ENCODE measurements around the gene HSF4. TPM values are rescaled to one million over a fixed set of nuclear protein-coding genes. Genes with fewer than 3 reads are reported as not detected.

Gene HSF4
- total RNA-seq, 1 donor from 2014 or later: 70.5 TPM

- Histone ChIP-seq H3K4me1 (peaks cover 51% of the 10 kb centered on the region), H3K27ac (replicated peaks) (peak overlapping the region; percentile 8), H3K9me3 (replicated peaks) (no peaks in the 10 kb centered on the region), H3K27me3 (ENCODE audit: low read depth) (no peaks in the 10 kb centered on the region), H3K36me3 (peaks cover 3% of the 10 kb centered on the region), H3K4me3 (no peak overlapping the region)
- no peak for DNase-seq
- TF ChIP-seq CTCF (IDR thresholded peaks at IDR 0.05; ENCODE audit: borderline replicate concordance): no peak
- intact Hi-C loops (cut with micrococcal nuclease): no loop called here
These were observed 16.8 kb downstream of the HSF4 start for GRCh38 chr16:67181346-67181745.

DNA sequence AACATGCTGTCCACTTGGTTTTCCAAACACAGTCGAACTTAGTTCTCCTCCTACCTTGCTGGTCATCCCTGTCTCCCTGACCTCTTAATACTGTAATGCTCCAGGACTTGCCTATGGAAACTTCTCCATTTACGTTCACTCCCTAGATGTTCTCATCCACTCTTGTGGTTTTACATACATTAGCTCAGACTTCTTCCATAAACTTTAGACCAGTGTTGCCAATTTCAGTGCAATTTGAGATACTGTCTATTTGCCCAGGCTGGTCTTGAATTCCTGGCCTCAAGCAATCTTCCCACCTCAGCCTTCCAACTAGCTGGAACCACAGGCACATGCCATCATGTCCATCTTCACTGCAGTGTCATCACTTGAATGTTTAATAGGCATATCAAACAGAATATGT is 17.7 kb downstream of the HSF4 start:
- H3K4me1 ChIP-seq: peaks cover 51% of the 10 kb centered on the region
- no peaks in the 10 kb centered on the region for H3K9me3 ChIP-seq (replicated peaks)
- intact Hi-C loops (cut with micrococcal nuclease): no loop called here

GRCh38 chr16:67183284-67183626 is 18.7 kb downstream of the HSF4 start:
- peaks cover 42% of the 10 kb centered on the region for H3K4me1 ChIP-seq
- no peaks in the 10 kb centered on the region for H3K36me3 ChIP-seq
- DNase-seq: no peak
- no peaks in the 10 kb centered on the region for H3K9me3 ChIP-seq (replicated peaks)
- TF ChIP-seq CTCF (IDR thresholded peaks at IDR 0.05; ENCODE audit: borderline replicate concordance): no peak
- intact Hi-C loops (cut with micrococcal nuclease): no loop called here
- H3K4me3 ChIP-seq: peak overlapping the region; percentile 75
- peak overlapping the region; percentile 97 for H3K27ac ChIP-seq (replicated peaks)
- no peaks in the 10 kb centered on the region for H3K27me3 ChIP-seq (ENCODE audit: low read depth)

More for the DNA sequence above, 17.7 kb downstream of the HSF4 start:
- Histone ChIP-seq H3K27ac (replicated peaks) (no peak overlapping the region), H3K4me3 (no peak overlapping the region), H3K27me3 (ENCODE audit: low read depth) (no peaks in the 10 kb centered on the region), H3K36me3 (no peaks in the 10 kb centered on the region)
- no peak for TF ChIP-seq CTCF (IDR thresholded peaks at IDR 0.05; ENCODE audit: borderline replicate concordance)
- no peak for DNase-seq

DNA sequence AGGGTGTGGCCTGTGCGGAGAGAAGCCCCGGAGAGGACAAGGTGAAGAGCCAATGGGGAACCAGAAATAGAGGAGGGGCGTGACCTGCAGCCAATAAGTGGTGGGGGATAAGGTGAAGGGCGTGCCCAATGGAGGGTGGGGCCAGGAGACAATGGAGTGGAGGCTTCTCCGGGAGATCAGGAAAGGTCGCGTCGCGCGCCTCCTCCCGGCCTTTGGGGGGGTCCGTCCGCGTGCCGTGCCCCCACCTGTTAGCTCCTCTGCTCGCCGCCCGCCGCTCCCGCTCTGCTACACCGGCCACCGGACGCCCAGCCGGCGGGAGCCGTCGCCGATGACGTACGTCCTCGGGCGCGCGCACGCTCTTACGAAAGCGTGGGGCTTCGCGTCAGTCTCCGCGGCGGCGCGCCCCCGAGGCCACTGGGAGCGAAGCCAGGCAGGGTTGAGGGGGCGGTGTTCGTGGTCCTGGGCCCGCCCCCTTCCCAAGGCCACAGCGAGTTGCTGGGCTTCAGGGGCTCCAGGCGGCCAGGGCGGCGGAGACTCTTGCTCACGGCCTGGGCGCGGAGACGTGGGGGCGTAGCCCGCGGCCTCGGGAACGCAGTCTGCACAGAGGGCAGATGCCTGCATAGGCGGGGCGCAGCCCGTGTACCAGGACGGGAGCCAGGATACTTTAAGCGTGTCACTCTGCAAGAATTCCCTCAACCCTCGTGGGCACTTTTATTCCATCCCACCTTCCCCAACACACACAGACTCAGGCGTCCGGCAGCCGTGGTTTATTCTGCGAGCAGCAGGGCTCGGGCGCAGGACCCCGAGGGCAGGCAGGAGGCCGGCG is 19.3 kb downstream of the HSF4 start, which contains the start of gene MATCAP1:
Gene MATCAP1, minus strand, starts transcription at position 337 of the 826 bp plus-strand sequence. CDS start 3,353 bp downstream, outside the sequence.
- intact Hi-C loops (cut with micrococcal nuclease): no loop called here
- no peaks in the 10 kb centered on the region for H3K27me3 ChIP-seq (ENCODE audit: low read depth)
- peak within 1 kb of the TSS; percentile 75 for H3K4me3 ChIP-seq
- DNase-seq: peak; percentile 93
- H3K36me3 ChIP-seq: no peaks in the 10 kb centered on the region
- H3K4me1 ChIP-seq: peaks cover 36% of the 10 kb centered on the region
- no peak for TF ChIP-seq CTCF (IDR thresholded peaks at IDR 0.05; ENCODE audit: borderline replicate concordance)
- H3K27ac ChIP-seq (replicated peaks): peak within 1 kb of the TSS; percentile 97
- no peaks in the 10 kb centered on the region for H3K9me3 ChIP-seq (replicated peaks)

DNA sequence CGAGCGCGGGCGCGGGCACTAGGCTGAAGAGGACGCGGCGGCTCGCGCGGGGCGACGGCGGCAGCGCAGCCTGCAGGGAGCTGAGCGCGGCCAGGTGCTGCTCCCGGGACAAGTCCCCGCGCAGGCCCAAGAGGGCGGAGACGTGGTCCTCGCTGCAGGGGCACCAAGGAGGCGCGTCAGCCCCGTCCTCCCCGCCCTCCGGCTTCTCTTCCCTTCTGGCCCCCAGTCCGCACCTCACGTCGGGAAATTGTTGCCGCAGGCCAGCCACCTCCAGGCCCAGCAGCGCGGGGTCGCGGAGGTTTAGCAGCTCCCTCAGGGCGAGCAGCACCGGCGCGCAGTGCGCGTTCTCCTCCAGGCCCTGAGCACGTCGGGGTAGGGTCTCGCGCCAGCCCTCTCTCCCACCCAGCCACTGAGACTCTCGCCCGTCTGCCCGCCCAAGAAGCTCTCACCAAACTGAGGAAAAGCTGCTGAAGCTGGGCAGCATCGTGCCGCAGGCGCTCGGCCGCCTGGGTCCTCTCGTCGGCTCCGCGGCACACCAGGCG is 20.0 kb downstream of the HSF4 start:
- intact Hi-C loops (cut with micrococcal nuclease): no loop called here
- Histone ChIP-seq H3K27ac (replicated peaks) (peak overlapping the region; percentile 97), H3K9me3 (replicated peaks) (no peaks in the 10 kb centered on the region), H3K4me1 (peaks cover 33% of the 10 kb centered on the region), H3K36me3 (no peaks in the 10 kb centered on the region), H3K4me3 (peak overlapping the region; percentile 75), H3K27me3 (ENCODE audit: low read depth) (no peaks in the 10 kb centered on the region)
- TF ChIP-seq CTCF (IDR thresholded peaks at IDR 0.05; ENCODE audit: borderline replicate concordance): no peak
- DNase-seq: no peak

Data from left ventricle myocardium inferior (tissue), 1 donor.